BE2C (cell line): Measurements from ENCODE around the gene PCNX1.

Source experiments
- DNase-seq: peaks from one replicate; pipeline ENCODE4 v3.0.0-alpha.2; 2020
- H3K27me3 ChIP-seq: fragments of 250-450 bp; sonication (Bioruptor Pico); 2 replicates; pipeline ENCODE4 v1.5.1; 2020; ENCODE audit warnings: mild to moderate bottlenecking
- H3K36me3 ChIP-seq: fragments of 250-450 bp; sonication (Bioruptor Pico); 2 replicates; pipeline ENCODE4 v1.5.1; 2020; ENCODE audit warnings: mild to moderate bottlenecking
- H3K4me1 ChIP-seq: fragments of 250-450 bp; sonication (Bioruptor Pico); 2 replicates; pipeline ENCODE4 v1.5.1; 2020
- H3K4me3 ChIP-seq: 2 replicates; pipeline ENCODE4 v1.5.1; 2011; ENCODE audit warnings: low read depth, low read length
- H3K9me3 ChIP-seq: fragments of 250-450 bp; sonication (Bioruptor Pico); 2 replicates; pipeline ENCODE4 v1.5.1; 2020
- TF ChIP-seq, protein P1 (sequence below): IDR thresholded peaks from 2 replicates; pipeline ENCODE4 v1.5.1; 2012; ENCODE audit warnings: mild to moderate bottlenecking, low read depth, low read length

The PCNX1 gene

DNA sequence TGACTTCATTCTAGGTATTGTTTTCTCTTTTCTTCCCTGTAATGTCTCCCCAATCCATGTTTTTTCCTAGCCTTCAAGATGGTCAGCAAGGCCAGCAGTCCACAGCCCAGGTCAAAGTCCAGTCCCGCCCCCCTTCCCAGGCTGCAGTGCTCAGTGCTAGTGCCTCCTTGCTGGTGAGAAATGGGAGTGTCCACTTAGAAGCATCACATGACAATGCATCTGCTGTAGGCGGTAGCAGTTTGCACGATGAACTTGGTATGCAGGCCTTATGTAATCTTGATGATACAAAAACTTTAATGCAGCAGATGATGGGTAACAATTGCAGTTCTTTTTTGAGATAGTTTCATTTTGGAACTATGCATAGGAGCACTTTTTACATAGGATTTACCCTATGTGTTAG, 88.4 kb downstream of the PCNX1 start:
- no peaks in the 10 kb centered on the region for H3K27me3 ChIP-seq
- H3K4me1 ChIP-seq: no peaks in the 10 kb centered on the region
- TF ChIP-seq, protein P1, sequence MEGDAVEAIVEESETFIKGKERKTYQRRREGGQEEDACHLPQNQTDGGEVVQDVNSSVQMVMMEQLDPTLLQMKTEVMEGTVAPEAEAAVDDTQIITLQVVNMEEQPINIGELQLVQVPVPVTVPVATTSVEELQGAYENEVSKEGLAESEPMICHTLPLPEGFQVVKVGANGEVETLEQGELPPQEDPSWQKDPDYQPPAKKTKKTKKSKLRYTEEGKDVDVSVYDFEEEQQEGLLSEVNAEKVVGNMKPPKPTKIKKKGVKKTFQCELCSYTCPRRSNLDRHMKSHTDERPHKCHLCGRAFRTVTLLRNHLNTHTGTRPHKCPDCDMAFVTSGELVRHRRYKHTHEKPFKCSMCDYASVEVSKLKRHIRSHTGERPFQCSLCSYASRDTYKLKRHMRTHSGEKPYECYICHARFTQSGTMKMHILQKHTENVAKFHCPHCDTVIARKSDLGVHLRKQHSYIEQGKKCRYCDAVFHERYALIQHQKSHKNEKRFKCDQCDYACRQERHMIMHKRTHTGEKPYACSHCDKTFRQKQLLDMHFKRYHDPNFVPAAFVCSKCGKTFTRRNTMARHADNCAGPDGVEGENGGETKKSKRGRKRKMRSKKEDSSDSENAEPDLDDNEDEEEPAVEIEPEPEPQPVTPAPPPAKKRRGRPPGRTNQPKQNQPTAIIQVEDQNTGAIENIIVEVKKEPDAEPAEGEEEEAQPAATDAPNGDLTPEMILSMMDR: no peak
- no peak overlapping the region for H3K4me3 ChIP-seq
- H3K36me3 ChIP-seq: no peaks in the 10 kb centered on the region
- DNase-seq: no peak
- H3K9me3 ChIP-seq: no peaks in the 10 kb centered on the region

DNA sequence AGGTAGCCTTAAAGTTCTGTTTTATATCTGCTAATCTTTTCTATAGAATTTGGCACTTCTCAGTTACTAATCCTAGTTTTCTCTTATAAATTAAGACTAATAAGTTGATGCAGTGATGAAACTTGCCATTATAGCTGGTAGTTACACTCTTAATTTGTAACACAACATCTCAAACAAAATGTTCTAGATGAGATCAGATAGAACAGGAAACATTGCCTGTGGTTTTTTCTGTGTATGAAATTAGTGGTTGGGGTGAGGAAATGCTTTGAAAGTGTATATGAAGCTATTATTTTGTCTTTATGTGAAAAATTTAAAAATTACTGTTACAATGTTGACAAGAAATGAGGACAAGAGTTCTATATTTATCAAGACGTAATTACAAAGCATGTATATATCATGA, 91.9 kb downstream of the PCNX1 start:
- peaks cover 10% of the 10 kb centered on the region for H3K36me3 ChIP-seq
- H3K4me1 ChIP-seq: peaks cover 4% of the 10 kb centered on the region; the same call in 1 of the 2 replicates
- H3K27me3 ChIP-seq: no peaks in the 10 kb centered on the region
- TF ChIP-seq, protein P1: no peak
- DNase-seq: no peak
- no peaks in the 10 kb centered on the region for H3K9me3 ChIP-seq
- no peak overlapping the region for H3K4me3 ChIP-seq

DNA sequence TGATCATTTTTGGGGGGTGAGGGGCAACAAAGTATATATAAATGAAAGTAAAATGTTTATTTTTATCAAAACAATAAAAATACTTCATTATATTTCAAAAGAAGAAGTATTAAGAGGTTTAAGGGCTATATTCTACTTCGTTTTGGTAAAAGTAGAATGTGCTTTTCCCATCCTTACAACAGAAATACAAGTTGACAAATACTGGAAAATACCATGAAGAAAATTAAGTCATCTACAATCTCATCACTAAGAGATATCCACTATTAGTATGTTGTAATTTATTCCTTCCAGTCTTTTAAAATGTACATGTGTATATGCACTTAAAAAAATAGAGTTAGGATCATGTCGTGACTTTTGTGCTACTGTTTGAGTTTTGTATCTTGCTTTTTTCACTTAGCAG, 92.8 kb downstream of the PCNX1 start:
- no peaks in the 10 kb centered on the region for H3K27me3 ChIP-seq
- TF ChIP-seq, protein P1: no peak
- no peak overlapping the region for H3K4me3 ChIP-seq
- peaks cover 14% of the 10 kb centered on the region for H3K36me3 ChIP-seq
- H3K9me3 ChIP-seq: no peaks in the 10 kb centered on the region
- H3K4me1 ChIP-seq: peaks cover 4% of the 10 kb centered on the region; the same call in 1 of the 2 replicates
- no peak for DNase-seq

DNA sequence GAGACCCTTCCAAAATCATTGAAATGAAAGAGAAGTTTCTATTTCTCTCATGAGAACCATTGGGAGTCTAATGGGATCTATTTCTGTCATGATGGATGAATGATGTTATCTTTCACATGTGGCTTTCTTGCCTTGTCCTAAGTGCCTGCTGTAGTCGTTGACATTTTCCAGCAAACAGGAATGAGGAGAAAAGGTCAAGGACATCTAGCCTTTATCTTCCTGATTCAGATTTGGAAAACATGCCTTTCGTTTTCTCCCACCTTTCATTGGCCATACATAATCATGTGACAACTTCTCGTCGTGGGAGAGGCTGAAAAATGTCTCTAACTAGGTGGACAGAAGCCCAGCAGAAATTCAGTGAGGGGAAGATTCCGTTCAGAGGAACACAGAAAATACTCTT, 94.5 kb downstream of the PCNX1 start:
- Histone ChIP-seq H3K9me3 (no peaks in the 10 kb centered on the region), H3K36me3 (peaks cover 14% of the 10 kb centered on the region), H3K4me1 (peaks cover 4% of the 10 kb centered on the region; the same call in 1 of the 2 replicates), H3K4me3 (no peak overlapping the region), H3K27me3 (no peaks in the 10 kb centered on the region)
- no peak for DNase-seq
- TF ChIP-seq, protein P1: no peak

DNA sequence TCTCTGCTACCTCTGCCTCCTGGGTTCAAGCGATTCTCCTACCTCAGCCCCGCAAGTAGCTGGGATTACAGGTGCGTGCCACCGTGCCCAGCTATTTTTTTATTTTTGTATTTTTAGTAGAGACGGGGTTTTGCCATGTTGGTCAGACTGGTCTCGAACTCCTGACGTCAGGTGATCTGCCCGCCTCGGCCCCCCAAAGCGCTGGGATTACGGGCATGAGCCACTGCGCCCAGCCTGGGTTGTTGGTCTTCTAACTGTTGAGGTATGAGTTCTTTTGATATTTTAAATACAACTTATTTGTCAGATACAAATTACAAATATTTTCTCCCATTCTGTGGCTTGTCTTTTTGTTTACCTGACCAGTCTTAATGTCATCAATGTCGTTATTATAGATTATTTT, 95.9 kb downstream of the PCNX1 start:
- TF ChIP-seq, protein P1: no peak
- Histone ChIP-seq H3K36me3 (peaks cover 14% of the 10 kb centered on the region), H3K4me1 (peaks cover 4% of the 10 kb centered on the region; the same call in 1 of the 2 replicates), H3K4me3 (no peak overlapping the region), H3K27me3 (no peaks in the 10 kb centered on the region), H3K9me3 (no peaks in the 10 kb centered on the region)
- DNase-seq: no peak

DNA sequence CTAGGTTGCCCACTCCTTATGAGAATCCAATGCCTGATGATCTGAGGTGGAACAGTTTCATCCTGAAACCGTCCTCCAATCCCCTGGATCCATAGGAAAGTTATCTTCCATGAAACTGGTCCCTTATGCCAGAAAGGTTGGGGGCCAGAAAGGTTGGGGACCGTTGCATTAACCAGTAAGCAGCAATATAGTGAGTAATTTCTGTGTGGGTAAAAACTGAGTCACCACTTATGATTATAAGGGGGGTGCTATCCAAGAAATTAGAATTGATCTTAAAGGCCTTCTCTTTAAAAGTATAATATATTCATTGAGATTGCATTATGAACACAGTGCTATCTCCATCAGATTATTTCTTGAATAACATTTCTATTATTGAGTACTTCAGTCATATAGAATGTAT, 97.2 kb downstream of the PCNX1 start:
- peaks cover 14% of the 10 kb centered on the region for H3K36me3 ChIP-seq
- TF ChIP-seq, protein P1: no peak
- H3K27me3 ChIP-seq: no peaks in the 10 kb centered on the region
- no peak overlapping the region for H3K4me3 ChIP-seq
- H3K9me3 ChIP-seq: no peaks in the 10 kb centered on the region
- no peak for DNase-seq
- H3K4me1 ChIP-seq: peaks cover 4% of the 10 kb centered on the region; the same call in 1 of the 2 replicates
